ENCODE measurements around the gene OR5H2.

OR5H2 gene

DNA sequence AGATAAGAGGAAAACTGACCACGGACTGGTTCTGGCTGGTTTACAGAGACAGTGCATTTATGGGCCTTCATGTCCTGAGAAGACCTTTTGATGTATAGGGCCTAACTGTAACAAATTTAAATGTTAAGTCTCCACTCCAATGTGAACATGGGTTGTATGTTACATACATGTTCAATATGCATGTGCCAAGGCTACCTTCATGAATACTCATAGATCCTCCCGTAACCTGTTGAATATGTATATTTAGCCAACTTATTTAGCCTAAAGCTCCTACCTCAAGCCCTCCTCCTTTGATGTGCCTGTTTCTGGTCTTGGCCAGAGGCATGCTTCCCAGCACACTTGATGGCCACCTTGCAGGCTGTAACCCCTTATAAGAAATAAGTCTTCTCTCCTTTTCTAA is at the start of gene OR5H2:
Gene OR5H2 (plus strand): TSS at position 301 of the 400 bp plus-strand sequence. CDS start 398 bp downstream, outside the sequence.
- TF ChIP-seq GATA3 (IDR thresholded peaks at IDR 0.05; ENCODE audit: low read depth, low read length) = no peak
- TF ChIP-seq GATA2 (IDR thresholded peaks at IDR 0.05; ENCODE audit: low read depth, low read length) = no peak

DNA sequence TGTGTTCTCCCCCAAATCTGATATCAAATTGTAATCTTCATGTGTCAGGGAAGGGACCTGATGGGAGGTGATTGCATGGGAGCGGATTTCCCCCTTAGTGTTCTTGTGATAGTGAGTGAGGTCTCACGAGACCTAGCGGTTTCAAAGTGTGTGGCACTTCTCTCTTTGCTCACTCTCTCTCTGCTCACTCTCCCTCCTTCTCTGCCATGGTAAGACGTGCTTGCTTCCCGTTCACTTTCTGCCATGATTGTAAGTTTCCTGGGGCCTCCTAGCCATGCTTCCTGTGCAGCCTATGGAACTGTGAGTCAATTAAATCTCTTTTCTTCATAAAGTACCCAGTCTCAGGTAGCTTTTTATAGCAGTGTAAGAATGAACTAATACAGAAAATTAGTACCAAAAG is 48.8 kb upstream of the OR5H2 start:
- TF ChIP-seq GATA3 (IDR thresholded peaks at IDR 0.05; ENCODE audit: low read depth, low read length) (no peak), GATA2 (IDR thresholded peaks at IDR 0.05; ENCODE audit: low read depth, low read length) (no peak)

- TF ChIP-seq GATA3 (IDR thresholded peaks at IDR 0.05; ENCODE audit: low read depth, low read length) (no peak), GATA2 (IDR thresholded peaks at IDR 0.05; ENCODE audit: low read depth, low read length) (no peak)
These were observed 42.2 kb upstream of the OR5H2 start for GRCh38 chr3:98240131-98240530.

- TF ChIP-seq GATA2 (IDR thresholded peaks at IDR 0.05; ENCODE audit: low read depth, low read length) = no peak
- no peak for TF ChIP-seq GATA3 (IDR thresholded peaks at IDR 0.05; ENCODE audit: low read depth, low read length)
These were observed 40.1 kb upstream of the OR5H2 start for GRCh38 chr3:98242155-98242554.

- TF ChIP-seq GATA3 (IDR thresholded peaks at IDR 0.05; ENCODE audit: low read depth, low read length) (no peak), GATA2 (IDR thresholded peaks at IDR 0.05; ENCODE audit: low read depth, low read length) (no peak)
These were observed 38.5 kb upstream of the OR5H2 start for GRCh38 chr3:98243843-98244242.

GRCh38 chr3:98246142-98246541 is 36.2 kb upstream of the OR5H2 start:
- TF ChIP-seq GATA3 (IDR thresholded peaks at IDR 0.05; ENCODE audit: low read depth, low read length) = no peak
- TF ChIP-seq GATA2 (IDR thresholded peaks at IDR 0.05; ENCODE audit: low read depth, low read length) = no peak

- no peak for TF ChIP-seq GATA3 (IDR thresholded peaks at IDR 0.05; ENCODE audit: low read depth, low read length)
- TF ChIP-seq GATA2 (IDR thresholded peaks at IDR 0.05; ENCODE audit: low read depth, low read length) = no peak
These were observed 22.6 kb upstream of the OR5H2 start for GRCh38 chr3:98259707-98260106.

DNA sequence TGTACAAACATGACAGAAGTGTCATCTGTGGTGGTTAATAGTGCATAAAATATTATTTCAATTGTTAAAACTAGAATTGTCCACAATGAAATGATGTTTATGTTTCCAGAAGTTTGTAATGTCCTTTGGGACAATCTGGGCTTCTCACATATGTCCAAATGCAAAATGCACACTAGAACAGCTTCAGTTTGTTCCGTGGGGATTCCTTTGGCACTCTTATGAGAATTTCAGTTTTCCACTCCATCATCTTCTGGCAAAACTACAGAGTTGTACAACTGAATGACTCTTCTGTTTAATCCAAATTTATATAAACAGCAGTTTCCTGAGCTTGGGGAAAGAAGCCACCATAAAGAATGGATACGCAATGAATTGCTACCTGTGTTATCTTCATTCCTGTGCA is 20.3 kb upstream of the OR5H2 start:
- TF ChIP-seq GATA2 (IDR thresholded peaks at IDR 0.05; ENCODE audit: low read depth, low read length) = no peak
- no peak for TF ChIP-seq GATA3 (IDR thresholded peaks at IDR 0.05; ENCODE audit: low read depth, low read length)

DNA sequence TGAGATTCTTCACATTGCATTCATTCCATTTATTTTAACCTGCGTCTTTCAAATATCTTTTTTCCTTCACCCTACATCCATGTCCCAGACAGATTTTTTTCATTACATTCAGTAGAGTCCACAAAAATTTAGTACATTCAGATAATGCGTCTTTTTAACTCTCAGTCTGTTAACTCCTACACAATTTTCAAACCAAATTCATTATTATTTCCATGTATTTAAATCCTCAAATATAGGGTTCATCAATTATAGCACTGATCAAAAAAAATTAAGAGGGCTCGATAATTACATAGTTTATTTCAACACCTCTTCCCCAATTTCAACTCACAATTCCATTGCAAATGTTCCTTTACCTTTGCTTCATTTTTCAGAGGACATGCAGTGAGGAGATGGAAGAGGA is 18.4 kb upstream of the OR5H2 start, which contains the start of gene OR5H6:
Gene OR5H6 (plus strand): TSS at position 301 of the 400 bp plus-strand sequence. CDS start 89 bp downstream, at position 390.
- TF ChIP-seq GATA3 (IDR thresholded peaks at IDR 0.05; ENCODE audit: low read depth, low read length) = no peak
- no peak for TF ChIP-seq GATA2 (IDR thresholded peaks at IDR 0.05; ENCODE audit: low read depth, low read length)

DNA sequence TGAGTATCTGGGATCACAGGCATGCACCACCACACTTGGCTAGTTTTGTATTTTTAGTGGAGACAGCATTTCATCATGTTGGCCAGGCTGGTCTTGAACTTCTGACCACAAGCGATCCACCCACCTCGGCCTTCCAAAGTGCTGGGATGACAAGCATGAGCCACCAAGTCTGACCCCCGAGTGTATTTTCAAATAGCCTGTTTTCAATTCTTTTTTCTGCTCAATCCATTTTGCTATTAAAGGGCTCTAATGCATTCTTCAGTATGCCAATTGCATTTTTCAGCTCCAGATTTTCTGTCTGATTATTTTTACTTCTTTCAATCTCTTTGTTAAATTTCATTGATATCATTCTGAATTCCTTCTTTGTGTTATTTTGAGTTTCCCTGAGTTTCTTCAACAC is 12.5 kb upstream of the OR5H2 start:
- no peak for TF ChIP-seq GATA3 (IDR thresholded peaks at IDR 0.05; ENCODE audit: low read depth, low read length)
- TF ChIP-seq GATA2 (IDR thresholded peaks at IDR 0.05; ENCODE audit: low read depth, low read length) = no peak

GRCh38 chr3:98272126-98272525 is 10.2 kb upstream of the OR5H2 start:
- TF ChIP-seq GATA2 (IDR thresholded peaks at IDR 0.05; ENCODE audit: low read depth, low read length) (no peak), GATA3 (IDR thresholded peaks at IDR 0.05; ENCODE audit: low read depth, low read length) (no peak)

DNA sequence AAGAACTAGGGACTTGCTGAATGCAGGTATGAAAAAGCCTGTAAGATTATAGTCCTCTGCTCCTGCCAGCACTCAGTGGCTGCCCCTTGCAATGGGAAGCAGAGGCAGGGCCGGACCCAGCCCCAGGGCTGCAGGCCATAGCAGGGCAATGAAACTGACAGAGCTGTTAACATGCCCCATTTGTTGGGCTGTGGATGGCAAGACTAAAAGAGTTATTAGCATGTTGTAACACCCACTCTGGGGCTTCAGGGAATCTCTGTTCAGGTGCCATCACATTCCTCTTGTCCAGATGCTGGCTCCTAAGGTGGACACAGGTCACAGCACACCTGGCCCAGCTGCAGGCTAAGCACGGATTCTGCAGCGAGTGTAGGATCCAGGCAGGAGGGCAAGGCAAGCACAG is 7.4 kb upstream of the OR5H2 start:
- TF ChIP-seq GATA3 (IDR thresholded peaks at IDR 0.05; ENCODE audit: low read depth, low read length) (no peak), GATA2 (IDR thresholded peaks at IDR 0.05; ENCODE audit: low read depth, low read length) (no peak)

DNA sequence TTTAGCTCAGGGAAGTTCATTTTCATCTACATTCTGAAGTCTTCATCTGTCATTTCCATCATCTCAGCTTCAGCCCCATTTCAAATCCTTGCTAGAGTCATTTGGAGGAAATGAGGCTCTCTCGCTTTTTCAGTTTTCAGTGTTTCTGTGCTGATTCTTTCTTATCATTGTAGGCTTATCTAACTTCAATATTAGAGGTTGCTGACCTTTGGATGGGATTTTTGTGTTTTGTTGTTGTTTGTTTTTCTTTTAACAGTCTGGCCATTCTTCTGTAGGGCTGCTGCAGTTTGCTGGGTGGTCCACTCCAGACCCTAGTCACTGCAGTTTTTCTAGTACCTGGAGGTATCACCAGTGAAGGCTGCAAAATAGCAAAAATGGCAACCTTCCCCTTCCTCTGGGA is 8.6 kb downstream of the OR5H2 start:
- no peak for TF ChIP-seq GATA2 (IDR thresholded peaks at IDR 0.05; ENCODE audit: low read depth, low read length)

- no peak for TF ChIP-seq GATA2 (IDR thresholded peaks at IDR 0.05; ENCODE audit: low read depth, low read length)
- no peak for TF ChIP-seq GATA3 (IDR thresholded peaks at IDR 0.05; ENCODE audit: low read depth, low read length)
These were observed 9.1 kb downstream of the OR5H2 start for GRCh38 chr3:98291332-98291957.

DNA sequence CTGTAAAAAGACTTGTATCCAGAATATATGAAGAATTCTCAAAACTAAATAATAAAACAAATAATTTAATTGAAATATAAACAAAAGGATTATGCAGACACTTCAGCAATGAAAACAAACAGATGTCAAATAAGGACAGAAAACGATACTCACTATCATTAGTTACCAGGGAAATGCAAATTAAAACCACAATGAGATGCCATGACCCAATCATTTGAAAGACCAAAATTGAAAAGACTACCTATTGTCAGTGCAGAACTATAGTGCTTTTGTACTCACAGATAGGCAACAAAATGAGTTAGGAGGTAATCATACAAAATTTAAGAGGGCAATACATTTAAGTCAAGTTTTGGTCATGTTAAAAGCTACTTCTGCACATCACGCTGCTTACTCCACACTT is 39.8 kb downstream of the OR5H2 start:
- TF ChIP-seq GATA2 (IDR thresholded peaks at IDR 0.05; ENCODE audit: low read depth, low read length) (no peak), GATA3 (IDR thresholded peaks at IDR 0.05; ENCODE audit: low read depth, low read length) (no peak)

- TF ChIP-seq GATA3 (IDR thresholded peaks at IDR 0.05; ENCODE audit: low read depth, low read length) = no peak
- no peak for TF ChIP-seq GATA2 (IDR thresholded peaks at IDR 0.05; ENCODE audit: low read depth, low read length)
These were observed 40.4 kb downstream of the OR5H2 start for GRCh38 chr3:98322686-98323085.
